Stimulated activated CD4-positive, alpha-beta T cell treated with anti-CD3 and anti-CD28 coated beads, Interleukin-2, amount 100 ng/mL, for 24 hours (primary cell): ENCODE results near the gene PCDH19.

ENCODE experiments used
- DNase-seq, 2 donors: peaks; one replicate each; pipeline ENCODE4 v3.0.0-alpha.2; 2020

PCDH19 gene

DNA sequence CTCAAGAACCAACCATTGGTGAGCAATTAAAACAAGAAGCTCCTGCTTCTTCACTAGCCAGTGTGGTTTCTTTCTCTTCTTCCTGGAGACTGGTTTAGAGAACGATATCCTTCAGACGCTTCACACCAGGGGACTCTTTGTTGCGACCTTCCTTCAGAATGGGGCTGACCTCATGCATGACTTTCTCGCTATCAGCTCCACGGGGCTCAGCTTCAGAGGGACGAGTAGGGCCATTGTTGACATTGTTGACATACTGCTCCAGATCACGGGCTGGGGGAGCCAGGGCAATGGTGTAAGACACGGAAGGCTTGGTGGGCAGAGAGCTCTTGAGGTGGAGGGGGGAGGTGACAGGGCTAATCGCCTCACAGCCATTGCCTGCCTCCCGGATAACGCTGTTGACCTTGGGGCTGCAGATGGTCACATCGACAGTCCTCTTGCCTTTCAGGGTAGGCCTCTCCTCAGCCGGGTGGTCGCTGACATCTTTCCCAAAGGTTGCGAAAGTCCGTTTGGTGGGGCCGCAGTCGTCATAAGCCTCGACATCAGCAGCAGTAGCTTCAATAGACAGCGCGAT is 113.8 kb downstream of the PCDH19 start:
- DNase-seq: no peak

DNA sequence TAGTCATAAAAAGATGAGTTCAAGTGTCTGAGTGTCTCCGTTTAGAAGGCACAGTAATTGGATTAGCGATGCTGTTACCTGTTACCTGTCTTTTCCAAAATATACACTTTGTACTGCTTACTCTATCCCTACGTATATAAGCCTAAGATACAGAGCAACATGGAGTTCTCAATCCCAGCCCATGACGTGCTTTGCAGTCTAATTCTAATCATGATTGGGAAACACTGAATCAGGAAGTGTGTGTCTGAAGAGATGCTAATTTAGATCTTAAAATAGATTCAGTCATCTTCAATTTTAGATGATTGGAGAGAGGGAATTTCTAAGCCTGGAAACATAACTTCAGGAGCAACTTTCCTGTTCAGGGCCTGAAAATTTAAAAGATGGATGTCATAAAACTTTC is 115.1 kb downstream of the PCDH19 start:
- no peak for DNase-seq

DNA sequence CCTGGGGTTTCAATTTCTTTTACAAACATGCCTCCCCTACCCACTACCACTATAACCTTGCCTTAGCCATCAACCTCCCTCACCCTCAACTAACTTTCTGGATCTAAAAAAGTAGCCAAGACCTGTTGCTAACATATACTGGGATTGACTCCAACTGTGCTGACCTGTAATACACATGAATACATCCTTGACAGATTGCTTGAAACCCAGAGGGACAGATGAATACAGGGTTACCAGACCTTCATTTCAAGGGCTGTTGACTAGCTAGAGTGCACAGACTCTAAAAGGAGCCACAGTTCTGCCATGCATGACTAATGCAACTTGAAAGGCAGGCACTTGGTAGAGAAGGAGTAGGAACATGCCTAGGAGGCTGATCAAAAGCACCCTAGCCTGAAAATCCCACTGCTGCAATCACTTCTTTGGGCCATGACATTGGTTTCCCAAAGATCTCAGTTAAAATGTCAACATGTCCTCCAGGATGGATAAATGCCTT is 121.0 kb downstream of the PCDH19 start:
- DNase-seq: no peak

DNA sequence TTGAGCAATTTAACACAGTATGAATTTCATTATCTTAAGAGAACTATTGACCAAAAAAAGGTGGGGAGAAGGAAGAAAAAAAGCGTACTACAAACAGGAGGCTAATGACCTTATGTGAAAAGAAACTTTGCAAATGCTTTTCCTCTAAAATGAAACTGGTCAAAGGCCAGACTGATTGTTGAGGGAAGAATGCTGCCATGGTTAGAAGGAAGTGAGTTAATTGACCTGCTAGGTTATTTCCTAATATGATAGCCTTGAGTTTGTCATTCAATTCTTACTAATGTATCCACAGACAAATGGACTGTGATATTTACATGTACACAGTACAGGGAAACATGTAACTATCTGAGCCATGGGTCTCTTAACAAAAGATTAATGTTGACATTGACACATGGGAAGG is 132.8 kb downstream of the PCDH19 start:
- no peak for DNase-seq

DNA sequence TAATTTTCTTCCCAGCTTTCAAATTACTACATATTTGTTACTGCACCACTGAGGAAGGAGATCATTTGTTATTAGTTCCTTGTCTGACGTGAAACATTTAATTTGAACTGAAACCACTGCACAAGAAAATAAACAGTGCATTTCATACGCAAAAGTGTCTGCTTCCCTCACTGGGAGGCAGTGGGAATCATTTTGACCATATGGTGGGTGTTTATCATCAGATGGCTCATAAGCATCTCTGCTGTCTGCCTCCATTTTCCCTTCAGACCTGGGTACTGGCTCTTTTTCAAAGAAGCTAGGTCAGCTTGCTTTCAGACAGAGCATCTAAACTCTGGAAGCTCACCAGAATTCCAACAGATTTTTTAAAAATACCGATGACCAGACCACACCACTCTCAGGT is 135.2 kb downstream of the PCDH19 start:
- no peak for DNase-seq

DNA sequence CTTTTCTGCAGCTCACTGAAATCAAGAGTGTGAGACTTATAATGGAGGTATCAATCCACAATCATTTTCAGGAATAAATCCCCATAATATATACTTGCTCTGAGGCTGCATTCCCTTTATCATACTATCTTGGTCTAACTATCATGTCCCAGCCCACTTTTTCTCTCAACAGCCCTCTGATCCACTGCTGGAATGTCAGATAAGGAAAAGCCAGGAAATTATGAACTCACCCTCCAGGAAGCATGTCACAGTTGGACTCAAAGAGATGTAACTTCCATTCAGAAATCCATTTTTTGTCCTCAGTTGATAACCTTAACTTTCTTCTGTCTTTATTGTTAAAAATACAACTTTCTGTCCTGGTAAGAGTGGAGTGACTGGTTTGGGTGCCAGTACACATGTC is 144.9 kb downstream of the PCDH19 start:
- DNase-seq: no peak

DNA sequence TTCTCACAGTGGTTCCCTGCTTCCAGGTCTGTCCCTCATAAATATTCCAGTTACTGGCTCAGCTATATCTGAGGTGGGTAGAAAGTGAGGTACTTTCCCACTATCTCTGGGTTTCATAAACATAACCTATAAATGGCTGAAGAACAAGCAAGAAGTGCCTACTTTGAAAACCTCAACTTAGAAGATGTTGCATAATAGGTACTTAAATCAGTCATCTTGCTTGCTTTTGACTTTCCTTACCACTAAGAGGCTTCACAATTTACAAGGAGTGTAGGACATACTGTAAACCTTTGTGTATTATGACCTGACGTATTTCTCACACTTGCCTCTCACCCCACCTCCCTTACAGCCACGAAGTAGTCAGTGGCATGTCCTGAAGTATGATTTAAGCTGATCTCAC is 145.9 kb downstream of the PCDH19 start:
- no peak for DNase-seq

DNA sequence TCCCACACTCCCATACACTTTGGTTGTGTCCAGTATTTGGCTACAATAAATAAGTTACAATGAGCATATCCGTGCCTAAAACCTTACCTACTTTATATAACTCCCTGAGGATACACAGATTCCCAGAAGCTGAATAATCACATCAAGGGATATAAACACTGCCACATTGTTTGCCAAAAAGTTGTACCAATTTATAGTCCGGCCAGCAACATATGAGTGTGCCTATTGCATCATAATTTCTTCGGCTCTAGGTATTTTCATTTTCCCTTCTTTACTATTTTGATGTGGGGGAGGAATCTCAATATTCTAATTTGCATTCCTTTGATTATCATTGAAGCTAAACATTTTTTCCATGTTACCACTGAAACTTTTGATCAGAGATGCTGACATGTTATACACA is 146.4 kb downstream of the PCDH19 start:
- no peak for DNase-seq

DNA sequence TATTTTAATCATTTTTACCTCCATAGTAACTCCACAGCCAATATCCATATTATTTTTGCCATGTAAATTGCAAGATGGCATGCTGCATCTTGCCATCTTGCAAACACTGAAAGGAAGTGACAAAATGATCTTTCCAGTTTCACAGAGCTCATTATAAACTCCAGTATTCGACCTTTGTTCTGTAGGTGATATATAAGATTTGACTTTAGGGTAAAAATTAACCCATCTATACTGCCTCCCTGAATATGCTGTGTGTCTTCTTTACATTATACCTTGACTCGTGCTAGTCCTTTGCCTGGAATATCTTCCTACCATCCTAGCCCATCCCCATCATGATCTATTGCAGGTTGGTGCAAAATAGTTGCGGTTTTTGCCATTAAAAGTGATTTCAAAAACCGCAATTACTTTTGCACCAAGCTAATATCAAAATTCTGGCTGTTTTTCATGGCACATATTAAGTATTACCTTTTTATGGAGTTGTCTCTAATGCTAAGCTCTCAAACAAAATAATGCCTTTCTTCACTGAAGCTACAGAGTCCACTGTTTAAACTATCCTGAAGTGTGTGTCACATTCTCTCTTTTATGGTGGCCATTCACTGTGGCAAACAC is 161.1 kb downstream of the PCDH19 start:
- no peak for DNase-seq

DNA sequence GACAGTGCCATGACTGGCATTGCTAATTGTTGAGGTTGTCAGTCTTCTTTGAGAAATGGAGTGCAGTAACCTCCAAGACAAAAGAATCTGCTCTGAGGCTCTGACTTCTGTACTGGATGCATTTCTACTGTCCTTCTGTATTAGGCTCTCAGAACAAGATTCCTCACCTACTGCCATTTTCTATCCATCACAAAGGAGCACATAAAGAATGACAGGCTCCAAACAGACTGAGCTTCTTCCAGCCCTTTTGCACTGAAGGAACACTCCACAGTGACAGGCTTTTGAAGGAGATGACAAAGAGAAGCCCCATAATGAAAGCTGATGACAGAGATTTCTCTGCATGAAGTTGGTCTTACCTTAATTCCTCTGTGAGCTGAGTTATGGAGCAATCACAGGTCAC is 162.2 kb downstream of the PCDH19 start:
- DNase-seq: no peak

DNA sequence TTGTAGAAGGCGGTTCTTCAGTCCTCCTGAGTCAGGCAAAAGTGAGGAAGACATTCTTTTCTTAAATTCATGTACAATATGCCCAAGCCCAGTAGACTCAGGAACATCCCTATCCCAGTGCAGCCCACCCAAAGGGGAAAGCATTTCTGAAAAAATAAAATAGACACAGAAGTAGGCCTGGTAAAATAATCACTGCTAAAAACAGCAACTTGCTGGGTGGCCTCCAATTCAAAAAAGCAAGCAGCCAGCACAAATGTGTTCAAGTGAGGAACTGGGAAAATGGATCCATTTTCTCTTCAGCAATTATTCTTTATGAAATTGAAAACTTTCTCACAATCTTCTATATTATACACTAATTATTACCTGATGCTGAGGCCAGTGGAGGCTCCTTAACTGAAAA is 165.4 kb downstream of the PCDH19 start:
- no peak for DNase-seq
